Smooth muscle cell (in vitro differentiated cells): Measurements from ENCODE around the gene DNAJC16. TPM values are rescaled to one million over a fixed set of nuclear protein-coding genes. Genes with fewer than 3 reads are reported as not detected.
"Not testable (repeated sequence)": the region's sequence is repeated elsewhere in the genome, so short reads cannot be mapped to it uniquely, and the experiment has no call there.

ENCODE experiments used
- DNase-seq: peaks from one replicate; lab custom pipeline; 2025; ENCODE audit not compliant: unreplicated experiment; lab: John Stamatoyannopoulos, UW
- H2AFZ ChIP-seq: fragments of 200-600 bp; sonication (generic); 2 replicates; pipeline ENCODE4 v1.6.0; 2016; ENCODE audit warnings: antibody characterized with exemption, low read depth, mild to moderate bottlenecking
- H3F3A ChIP-seq: fragments of 200-600 bp; sonication (generic); 2 replicates; pipeline ENCODE4 v1.6.0; 2017; ENCODE audit warnings: antibody characterized with exemption, low read depth
- H3K27ac ChIP-seq: fragments of 200-600 bp; sonication (generic); 2 replicates; pipeline ENCODE4 v1.5.1; 2016; ENCODE audit warnings: low read depth, mild to moderate bottlenecking
- H3K27me3 ChIP-seq: fragments of 200-600 bp; sonication (generic); 2 replicates; pipeline ENCODE4 v1.6.1; 2016; ENCODE audit warnings: low read depth, mild to moderate bottlenecking
- H3K36me3 ChIP-seq: fragments of 200-600 bp; sonication (generic); 2 replicates; pipeline ENCODE4 v1.5.1; 2016; ENCODE audit warnings: low read depth
- H3K4me1 ChIP-seq: fragments of 200-600 bp; sonication (generic); 2 replicates; pipeline ENCODE4 v1.5.1; 2016; ENCODE audit warnings: low read depth
- H3K4me2 ChIP-seq: fragments of 200-600 bp; sonication (generic); 2 replicates; pipeline ENCODE4 v1.6.0; 2016; ENCODE audit warnings: mild to moderate bottlenecking
- H3K4me3 ChIP-seq: fragments of 200-600 bp; sonication (generic); 2 replicates; pipeline ENCODE4 v1.5.1; 2016; ENCODE audit warnings: mild to moderate bottlenecking
- H3K79me2 ChIP-seq: fragments of 200-600 bp; sonication (generic); 2 replicates; pipeline ENCODE4 v1.6.0; 2016; ENCODE audit warnings: low read depth, mild to moderate bottlenecking
- H3K9ac ChIP-seq: fragments of 200-600 bp; sonication (generic); 2 replicates; pipeline ENCODE4 v1.6.0; 2016; ENCODE audit warnings: low read depth
- H3K9me3 ChIP-seq: fragments of 200-600 bp; sonication (generic); replicated peaks from 2 replicates; pipeline ENCODE4 v1.5.1; 2016; ENCODE audit warnings: low read depth
- H4K20me1 ChIP-seq: fragments of 200-600 bp; sonication (generic); 2 replicates; pipeline ENCODE4 v1.6.0; 2016; ENCODE audit warnings: low read depth
- CTCF ChIP-seq: fragments of 200-600 bp; sonication (generic); IDR thresholded peaks from 2 replicates; pipeline ENCODE4 v1.5.1; 2017; ENCODE audit warnings: borderline replicate concordance, mild to moderate bottlenecking, antibody characterized with exemption; ENCODE audit not compliant: insufficient read depth, poor library complexity, severe bottlenecking
- WGBS: methylation state at CpG from one replicate; pipeline ENCODE4 v1.1.7; 2016; ENCODE audit warnings: low lambda C conversion rate; 5-methylcytosine and 5-hydroxymethylcytosine counted together
- polyA plus RNA-seq: library from polyadenylated mRNA; unstranded; fragments of >200 nt; fragmentation: Nextera tagmentation; extraction: Ambion mirVana; gene quantifications from 2 replicates; pipeline ENCODE4 v1.2.1, GENCODE V29; 2016
- total RNA-seq: library from RNA; depleted of rRNA; stranded (reverse); fragments of >200 nt; gene quantifications from 2 replicates; pipeline ENCODE4 v1.2.3, GENCODE V29; 2014

Gene DNAJC16
- total and polyA plus RNA-seq, 2 experiments from 2014 or later, result 4.0 to 18.3 TPM

DNA sequence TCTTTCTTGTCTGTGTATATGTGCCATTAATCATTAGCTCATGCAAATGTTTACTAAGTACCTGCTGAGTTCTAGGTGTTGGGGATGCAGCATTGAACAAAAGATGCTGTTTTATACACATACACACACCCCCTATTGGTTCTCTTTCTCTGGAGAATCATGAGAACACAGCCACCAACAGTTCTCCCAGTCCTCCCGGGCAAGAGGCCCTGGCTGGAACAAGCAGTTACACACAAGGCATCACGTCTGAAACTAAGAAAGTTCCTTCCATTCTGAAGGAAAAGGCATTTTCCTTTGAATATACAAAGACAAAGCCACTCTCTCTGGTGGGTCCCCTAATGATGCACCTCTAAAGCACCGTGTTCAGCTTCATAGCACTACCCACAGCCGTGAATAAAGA lies 13.5 kb upstream of the DNAJC16 start:
- no peak for TF ChIP-seq CTCF
- no peak overlapping the region for H2AFZ ChIP-seq
- H3K9ac ChIP-seq, result no peak overlapping the region
- H3K79me2 ChIP-seq, result no peaks in the 10 kb centered on the region
- no peaks in the 10 kb centered on the region for H3K9me3 ChIP-seq
- no peaks in the 10 kb centered on the region for H3K27me3 ChIP-seq
- no peak overlapping the region for H3K4me2 ChIP-seq
- no peaks in the 10 kb centered on the region for H3K36me3 ChIP-seq
- H3K4me3 ChIP-seq, result no peak overlapping the region
- H4K20me1 ChIP-seq, result no peaks in the 10 kb centered on the region
- no peak for DNase-seq
- H3K4me1 ChIP-seq, result no peaks in the 10 kb centered on the region
- no peaks in the 10 kb centered on the region for H3F3A ChIP-seq
- H3K27ac ChIP-seq, result no peak overlapping the region
- WGBS, result 90% methylated on average over 4 of the region's 4 CpGs

DNA sequence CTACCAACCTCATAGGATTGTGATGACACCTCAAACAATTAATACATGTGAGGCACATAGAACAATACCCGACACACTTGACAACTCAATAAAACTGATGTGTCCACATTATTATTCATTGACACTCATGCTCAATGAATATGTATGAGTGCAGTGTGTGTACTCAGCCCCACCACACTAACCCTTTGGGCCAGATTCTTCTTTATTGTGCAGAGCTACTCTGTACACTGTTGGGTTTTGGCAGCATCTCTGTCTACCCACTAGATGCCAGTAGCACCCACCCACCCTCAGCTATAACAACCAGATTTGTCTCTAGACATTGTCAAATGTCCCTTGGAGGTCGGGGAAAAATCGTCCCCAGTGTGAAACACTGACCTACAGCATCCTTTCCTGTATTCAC lies 12.7 kb upstream of the DNAJC16 start:
- no peak overlapping the region for H3K9ac ChIP-seq
- no peaks in the 10 kb centered on the region for H4K20me1 ChIP-seq
- no peaks in the 10 kb centered on the region for H3K27me3 ChIP-seq
- no peaks in the 10 kb centered on the region for H3K9me3 ChIP-seq
- no peaks in the 10 kb centered on the region for H3K36me3 ChIP-seq
- WGBS, result 88% methylated on average over 3 of the region's 3 CpGs
- TF ChIP-seq CTCF, result no peak
- H2AFZ ChIP-seq, result no peak overlapping the region
- no peak overlapping the region for H3K4me2 ChIP-seq
- no peak overlapping the region for H3K27ac ChIP-seq
- H3F3A ChIP-seq, result no peaks in the 10 kb centered on the region
- DNase-seq, result no peak
- H3K4me3 ChIP-seq, result no peak overlapping the region
- no peaks in the 10 kb centered on the region for H3K4me1 ChIP-seq
- H3K79me2 ChIP-seq, result no peaks in the 10 kb centered on the region

- H3K4me1 ChIP-seq, H4K20me1 ChIP-seq, H3K4me3 ChIP-seq, H3K27ac ChIP-seq, H3K36me3 ChIP-seq, DNase-seq, H2AFZ ChIP-seq, H3F3A ChIP-seq, H3K9ac ChIP-seq, H3K79me2 ChIP-seq, H3K4me2 ChIP-seq, H3K27me3 ChIP-seq, H3K9me3 ChIP-seq: not testable (repeated sequence)
- WGBS, result 94% methylated on average over 5 of the region's 5 CpGs
Measured at GRCh38 chr1:15514557-15514956, 12.1 kb upstream of the DNAJC16 start.

DNA sequence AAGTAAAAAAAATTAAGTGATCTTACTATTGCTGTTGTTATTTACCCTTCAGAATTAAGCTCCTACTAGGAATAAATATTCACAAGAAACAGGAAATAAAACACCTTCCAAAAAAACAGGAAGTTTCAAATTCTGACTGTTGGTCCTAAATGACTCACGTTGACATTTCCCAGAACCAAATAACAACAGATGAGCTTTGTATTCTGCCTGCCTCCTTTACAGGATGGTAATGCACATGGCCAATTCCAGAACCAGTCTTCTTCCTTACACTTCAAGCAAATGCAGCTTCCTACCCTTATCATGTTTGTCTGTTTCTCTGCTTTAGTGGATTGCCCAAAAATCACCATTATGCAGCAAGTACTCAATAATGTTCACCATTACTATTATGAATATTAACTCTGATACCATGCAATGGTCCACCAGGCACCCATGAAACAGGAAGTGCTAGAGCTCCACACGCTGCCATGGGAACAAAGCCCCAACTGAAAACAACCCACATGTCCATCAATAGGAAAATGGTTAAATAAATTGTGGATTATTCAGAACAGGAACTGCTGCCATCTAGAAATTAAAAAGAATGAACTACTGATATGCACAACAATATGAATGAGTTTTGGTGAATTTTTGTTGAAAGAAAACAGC lies 11.5 kb upstream of the DNAJC16 start:
- WGBS, result 75% methylated on average over 2 of the region's 2 CpGs

More for the DNA sequence above, 11.5 kb upstream of the DNAJC16 start:
- H3K36me3 ChIP-seq, result no peaks in the 10 kb centered on the region
- no peaks in the 10 kb centered on the region for H3K9me3 ChIP-seq
- no peaks in the 10 kb centered on the region for H3K27me3 ChIP-seq
- no peak for DNase-seq
- H3K9ac ChIP-seq, result no peak overlapping the region
- no peak overlapping the region for H3K4me2 ChIP-seq
- no peaks in the 10 kb centered on the region for H3K4me1 ChIP-seq
- no peaks in the 10 kb centered on the region for H3F3A ChIP-seq
- no peak overlapping the region for H2AFZ ChIP-seq
- H3K79me2 ChIP-seq, result no peaks in the 10 kb centered on the region
- no peaks in the 10 kb centered on the region for H4K20me1 ChIP-seq
- TF ChIP-seq CTCF, result no peak
- no peak overlapping the region for H3K4me3 ChIP-seq
- H3K27ac ChIP-seq, result no peak overlapping the region
